GM13976 (cell line): ENCODE data around the gene SFMBT2.

ENCODE experiments used
- DNase-seq: peaks from one replicate; pipeline ENCODE4 v3.0.0; 2012; ENCODE audit warnings: low spot score
- in situ Hi-C: fragments of 300-500 bp; cut with MboI; formaldehyde crosslinking; loops from one replicate; pipeline ENCODE4 v1.12.0; 2022; ENCODE audit warnings: low sequenced_read_pairs, mixed read lengths, inconsistent platforms; ENCODE audit not compliant: unreplicated experiment
- TF ChIP-seq, protein P1 (sequence below): IDR thresholded peaks from 2 replicates; pipeline ENCODE4 v1.5.1; 2012; ENCODE audit warnings: borderline replicate concordance, mild to moderate bottlenecking; ENCODE audit not compliant: insufficient read depth; ENCODE audit errors: extremely low read depth, missing control alignments, control extremely low read depth

The SFMBT2 gene

DNA sequence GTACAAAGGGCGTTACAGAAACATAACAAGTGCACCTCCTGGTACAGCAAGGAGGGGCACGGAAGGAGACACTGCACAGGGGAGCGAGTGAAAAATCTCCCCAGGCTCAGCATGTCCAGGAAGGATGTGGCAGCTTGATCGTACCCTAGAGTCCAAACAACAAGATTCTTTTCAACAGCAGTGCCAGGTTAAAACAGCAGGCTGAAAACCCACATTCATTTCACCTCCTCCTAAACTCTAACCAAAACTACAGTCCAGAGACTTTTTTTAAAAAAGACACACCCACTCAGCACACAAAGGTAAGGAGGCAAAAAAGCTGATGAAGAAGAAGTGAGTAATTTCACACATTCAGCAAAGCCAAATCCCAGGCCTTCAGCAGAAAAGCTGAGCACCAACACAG lies 138.8 kb downstream of the SFMBT2 start:
- no peak for DNase-seq
- TF ChIP-seq, protein P1, sequence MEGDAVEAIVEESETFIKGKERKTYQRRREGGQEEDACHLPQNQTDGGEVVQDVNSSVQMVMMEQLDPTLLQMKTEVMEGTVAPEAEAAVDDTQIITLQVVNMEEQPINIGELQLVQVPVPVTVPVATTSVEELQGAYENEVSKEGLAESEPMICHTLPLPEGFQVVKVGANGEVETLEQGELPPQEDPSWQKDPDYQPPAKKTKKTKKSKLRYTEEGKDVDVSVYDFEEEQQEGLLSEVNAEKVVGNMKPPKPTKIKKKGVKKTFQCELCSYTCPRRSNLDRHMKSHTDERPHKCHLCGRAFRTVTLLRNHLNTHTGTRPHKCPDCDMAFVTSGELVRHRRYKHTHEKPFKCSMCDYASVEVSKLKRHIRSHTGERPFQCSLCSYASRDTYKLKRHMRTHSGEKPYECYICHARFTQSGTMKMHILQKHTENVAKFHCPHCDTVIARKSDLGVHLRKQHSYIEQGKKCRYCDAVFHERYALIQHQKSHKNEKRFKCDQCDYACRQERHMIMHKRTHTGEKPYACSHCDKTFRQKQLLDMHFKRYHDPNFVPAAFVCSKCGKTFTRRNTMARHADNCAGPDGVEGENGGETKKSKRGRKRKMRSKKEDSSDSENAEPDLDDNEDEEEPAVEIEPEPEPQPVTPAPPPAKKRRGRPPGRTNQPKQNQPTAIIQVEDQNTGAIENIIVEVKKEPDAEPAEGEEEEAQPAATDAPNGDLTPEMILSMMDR, result no peak
- in situ Hi-C loops, result no loop called here

DNA sequence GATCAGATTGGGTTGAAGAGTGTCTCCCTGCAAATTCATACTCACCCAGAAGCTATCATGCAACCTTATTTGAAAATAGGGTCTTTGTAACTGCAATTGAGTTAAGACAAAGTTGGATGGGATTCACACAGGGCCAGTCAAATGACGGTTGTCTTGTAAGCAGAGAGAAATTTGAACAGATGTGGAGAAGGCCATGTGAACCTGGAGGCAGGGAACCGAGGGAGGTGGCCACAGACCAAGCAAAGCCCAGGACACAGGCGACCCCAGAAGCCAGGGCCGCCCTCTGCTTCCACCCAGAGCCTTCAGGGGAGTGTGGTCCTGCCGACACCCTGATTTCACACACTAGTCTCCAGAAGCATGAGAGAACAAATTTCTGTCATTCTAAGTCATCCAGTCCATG lies 140.8 kb downstream of the SFMBT2 start:
- in situ Hi-C loops, result loop anchor here (10.0 kb wide), 1 partner anchor 135 kb away; no protein-coding TSS in a partner anchor
- DNase-seq, result no peak
- TF ChIP-seq, protein P1, result no peak

DNA sequence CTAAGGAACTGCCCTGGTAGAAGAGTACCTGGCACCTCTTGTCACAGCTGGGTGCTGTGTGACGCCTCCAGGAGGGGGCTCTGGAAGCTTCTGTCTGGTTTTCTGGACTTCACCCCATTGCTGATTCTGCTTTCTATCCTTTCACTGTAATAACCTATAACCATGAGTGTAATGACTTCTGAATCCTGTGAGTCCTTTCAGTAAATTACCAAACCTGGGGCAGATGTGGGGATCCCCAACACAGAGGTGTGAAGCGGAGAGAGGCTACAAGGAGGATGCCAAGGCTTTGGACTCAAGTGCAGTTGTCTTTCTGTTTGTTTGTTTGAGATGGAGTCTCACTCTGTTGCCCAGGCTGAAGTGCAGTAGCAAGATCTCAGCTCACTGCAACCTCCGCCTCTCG lies 143.7 kb downstream of the SFMBT2 start:
- DNase-seq, result no peak
- in situ Hi-C loops, result loop anchor here (10.0 kb wide), 1 partner anchor 138 kb away; no protein-coding TSS in a partner anchor
- TF ChIP-seq, protein P1, result no peak

DNA sequence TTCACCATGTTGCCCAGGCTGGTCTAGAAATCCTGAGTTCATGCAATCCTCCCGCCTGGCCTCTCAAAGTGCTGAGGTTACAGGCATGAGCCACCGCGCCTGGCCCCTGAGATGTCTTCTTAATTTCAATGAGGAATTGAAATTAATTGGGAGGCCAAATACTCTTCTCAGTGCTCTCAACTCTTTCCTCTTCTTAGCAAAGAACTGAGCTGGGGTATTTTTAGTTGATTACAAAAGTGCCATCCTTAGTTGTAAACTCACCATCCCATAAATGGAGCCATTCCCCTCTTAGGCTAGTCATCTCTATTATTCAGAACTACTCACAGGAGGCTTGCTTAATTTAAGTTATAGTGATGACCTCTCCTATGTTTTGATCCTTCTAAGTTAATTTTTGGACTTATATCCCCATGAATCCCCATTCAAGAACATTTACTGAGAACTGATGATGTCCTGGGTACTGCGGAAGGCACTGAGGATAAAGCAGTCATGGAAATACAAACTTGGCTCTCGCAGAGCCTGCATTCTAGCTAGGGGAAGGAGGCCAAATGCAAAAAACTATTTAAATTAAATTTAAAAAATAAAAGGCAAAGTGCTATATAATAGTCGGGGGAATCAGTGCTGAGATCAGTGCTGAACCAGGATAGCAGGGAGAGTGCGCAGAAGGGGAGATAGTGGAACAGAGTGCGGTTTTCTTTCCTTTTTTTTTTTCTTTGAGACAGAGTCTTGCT lies 145.3 kb downstream of the SFMBT2 start:
- no peak for DNase-seq
- in situ Hi-C loops, result loop anchor here (10.0 kb wide), 1 partner anchor 139 kb away; no protein-coding TSS in a partner anchor

DNA sequence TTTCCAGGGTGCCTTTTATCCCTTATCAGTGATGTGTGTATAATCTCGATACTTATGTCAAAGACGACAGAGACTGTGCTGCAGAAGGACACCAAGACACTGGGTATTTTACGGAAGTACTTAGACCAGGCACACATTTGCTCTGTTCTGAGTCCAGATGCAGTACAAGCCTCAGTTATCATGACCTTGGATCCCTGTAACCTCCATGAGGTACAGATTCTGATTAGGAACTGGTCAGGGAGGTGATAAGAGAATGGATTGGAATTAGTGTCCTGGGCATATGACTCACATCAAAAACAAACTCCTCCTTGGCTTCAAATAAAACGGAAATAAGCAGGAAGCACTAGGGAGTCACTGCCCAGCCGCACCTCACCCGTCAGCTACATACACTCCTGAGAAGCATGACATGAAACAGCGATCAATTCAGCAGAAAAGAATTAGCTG lies 146.5 kb downstream of the SFMBT2 start:
- no peak for DNase-seq
- TF ChIP-seq, protein P1, result no peak
- in situ Hi-C loops, result loop anchor here (10.0 kb wide), 1 partner anchor 140 kb away; no protein-coding TSS in a partner anchor

More for the DNA sequence above, 145.3 kb downstream of the SFMBT2 start:
- TF ChIP-seq, protein P1, result no peak

DNA sequence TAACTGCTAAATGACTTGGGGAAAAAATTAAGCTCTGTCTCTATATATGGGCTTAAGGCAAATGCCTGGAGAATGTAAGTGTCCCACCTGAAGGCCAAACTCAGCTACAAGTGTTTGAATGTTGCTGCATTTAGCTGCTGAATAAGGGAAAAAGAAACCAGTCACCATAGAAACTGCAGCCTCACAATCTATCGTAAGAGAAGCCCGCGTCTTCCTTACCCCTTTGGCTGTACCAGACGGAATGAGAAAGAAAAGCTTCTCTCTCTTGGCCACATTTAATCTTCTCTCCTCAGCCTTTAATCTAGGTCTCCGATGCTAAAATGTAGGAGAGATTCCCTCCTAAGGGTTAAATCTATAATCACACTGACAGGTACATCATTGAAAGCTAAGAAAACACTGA lies 147.2 kb downstream of the SFMBT2 start:
- DNase-seq, result no peak
- TF ChIP-seq, protein P1, result no peak
- in situ Hi-C loops, result loop anchor here (10.0 kb wide), 1 partner anchor 141 kb away; no protein-coding TSS in a partner anchor
